Erythroblast (primary cell): ENCODE results near the gene CTNNA3.

Source experiments
- GATA1 ChIP-seq: IDR thresholded peaks from 2 replicates; pipeline ENCODE4 v1.6.1; 2011; ENCODE audit warnings: low read depth, mild to moderate bottlenecking, control low read depth, low read length, moderate library complexity
- POLR2A ChIP-seq: IDR thresholded peaks from 2 replicates; pipeline ENCODE4 v1.6.1; 2011; ENCODE audit warnings: mild to moderate bottlenecking, low read length

GRCh38 chr10:67659497-67659896, 36.5 kb downstream of the CTNNA3 start:
- TF ChIP-seq POLR2A, result no peak
- TF ChIP-seq GATA1, result no peak
